Measurements from ENCODE around the gene KRTAP4-11.

DNA sequence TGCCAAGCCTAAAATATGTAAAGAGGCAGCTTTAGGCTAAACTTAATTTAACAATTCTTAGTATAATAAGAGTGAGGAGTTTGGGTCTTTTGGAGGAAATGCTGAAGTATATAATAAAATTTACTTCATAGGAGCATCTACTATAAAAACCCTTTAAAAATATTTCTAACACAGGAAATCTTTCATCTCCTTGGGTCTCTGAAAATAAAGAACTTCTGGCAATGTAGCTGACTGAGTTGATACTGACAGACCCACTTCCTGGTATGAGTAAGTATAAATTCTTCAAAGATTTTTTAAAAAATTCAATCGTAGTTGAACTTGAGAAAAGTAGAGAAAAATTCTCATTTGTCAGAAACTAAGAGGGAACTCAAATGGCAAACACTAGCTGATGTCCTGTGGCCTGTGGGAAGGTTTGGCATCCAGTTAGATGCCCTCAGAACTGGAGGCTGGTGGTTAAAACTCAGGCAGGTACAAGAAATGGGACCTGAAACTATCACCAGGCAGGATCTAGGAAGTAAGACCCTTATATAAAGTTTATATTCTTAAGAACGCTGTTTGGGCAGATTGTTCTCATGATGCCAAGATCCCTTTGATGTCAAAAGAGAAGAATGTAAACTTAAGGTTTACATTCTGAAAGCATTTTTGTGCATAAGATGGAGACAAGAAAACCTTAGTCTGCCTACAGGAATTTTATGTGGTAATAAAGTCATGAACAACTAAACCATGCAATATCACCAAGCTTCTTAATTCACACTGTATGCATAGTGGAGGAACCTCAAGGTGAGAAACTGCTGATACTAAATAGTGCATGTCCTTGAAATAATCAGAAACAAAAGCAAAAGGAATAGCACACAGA, 15.9 kb upstream of the KRTAP4-11 start:
- no peak for TF ChIP-seq EZH2 (IDR thresholded peaks at IDR 0.05; ENCODE audit: borderline replicate concordance, low read length)
- TF ChIP-seq, protein P1, sequence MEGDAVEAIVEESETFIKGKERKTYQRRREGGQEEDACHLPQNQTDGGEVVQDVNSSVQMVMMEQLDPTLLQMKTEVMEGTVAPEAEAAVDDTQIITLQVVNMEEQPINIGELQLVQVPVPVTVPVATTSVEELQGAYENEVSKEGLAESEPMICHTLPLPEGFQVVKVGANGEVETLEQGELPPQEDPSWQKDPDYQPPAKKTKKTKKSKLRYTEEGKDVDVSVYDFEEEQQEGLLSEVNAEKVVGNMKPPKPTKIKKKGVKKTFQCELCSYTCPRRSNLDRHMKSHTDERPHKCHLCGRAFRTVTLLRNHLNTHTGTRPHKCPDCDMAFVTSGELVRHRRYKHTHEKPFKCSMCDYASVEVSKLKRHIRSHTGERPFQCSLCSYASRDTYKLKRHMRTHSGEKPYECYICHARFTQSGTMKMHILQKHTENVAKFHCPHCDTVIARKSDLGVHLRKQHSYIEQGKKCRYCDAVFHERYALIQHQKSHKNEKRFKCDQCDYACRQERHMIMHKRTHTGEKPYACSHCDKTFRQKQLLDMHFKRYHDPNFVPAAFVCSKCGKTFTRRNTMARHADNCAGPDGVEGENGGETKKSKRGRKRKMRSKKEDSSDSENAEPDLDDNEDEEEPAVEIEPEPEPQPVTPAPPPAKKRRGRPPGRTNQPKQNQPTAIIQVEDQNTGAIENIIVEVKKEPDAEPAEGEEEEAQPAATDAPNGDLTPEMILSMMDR (IDR thresholded peaks at IDR 0.05; ENCODE audit: low read length): no peak

Measured in OCI-LY1 (cell line).